ENCODE results near the gene MTA3.
A peak's percentile ranks its signal among the peaks of the same experiment; 100 is the strongest.
"Not testable (repeated sequence)": the region's sequence is repeated elsewhere in the genome, so short reads cannot be mapped to it uniquely, and the experiment has no call there.

Gene MTA3

GRCh38 chr2:42663106-42663780, 94.8 kb downstream of the MTA3 start:
- peak; percentile 55 for DNase-seq (ENCODE audit: low read depth)

DNA sequence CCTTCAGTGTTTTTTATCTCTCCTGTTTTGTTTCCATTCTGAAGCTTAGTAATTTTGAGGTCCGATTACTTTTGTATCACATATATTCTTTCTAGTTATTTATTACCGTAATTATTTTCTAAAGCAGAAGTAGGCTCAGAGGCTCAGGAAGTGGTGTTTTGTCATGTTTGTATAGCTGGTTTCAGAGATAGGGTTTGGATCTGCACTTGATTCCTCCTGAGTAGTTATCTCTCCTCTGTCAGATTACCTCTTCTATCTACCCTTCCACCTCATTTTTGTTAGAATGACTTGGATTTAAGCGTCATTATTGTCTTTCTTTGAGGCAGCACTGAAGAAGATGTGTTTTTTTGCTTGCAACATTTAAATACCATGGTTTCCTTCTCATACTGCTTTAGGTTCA, 95.4 kb downstream of the MTA3 start:
- no peak for DNase-seq (ENCODE audit: low read depth)

DNA sequence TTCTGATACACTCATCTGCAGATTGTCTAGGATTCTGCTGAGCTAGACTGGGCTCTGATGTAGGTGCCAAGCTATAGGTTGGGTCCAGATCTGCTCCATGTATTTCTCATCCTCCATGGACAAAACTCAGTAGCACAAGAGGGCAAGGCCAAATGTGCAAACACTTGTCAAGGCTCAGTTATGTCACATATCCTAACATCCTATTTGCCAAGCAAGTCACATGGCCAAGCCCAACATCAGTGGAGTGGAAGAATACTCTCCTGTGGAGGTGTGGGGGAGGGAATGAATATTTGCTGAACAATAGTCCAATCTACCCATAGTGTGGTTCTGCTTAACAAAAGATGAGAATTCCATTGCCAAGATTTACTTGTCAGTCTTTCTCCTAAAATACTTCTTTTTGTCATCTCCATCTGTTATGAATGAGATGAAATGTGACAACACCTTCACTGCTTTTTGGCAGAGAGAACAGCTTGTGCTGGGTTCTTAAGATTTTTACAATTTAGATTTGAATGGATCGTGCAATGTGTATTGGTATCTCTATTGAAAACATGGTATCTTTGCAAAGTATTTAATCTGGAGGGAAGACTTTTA, 105.7 kb downstream of the MTA3 start:
- DNase-seq (ENCODE audit: low read depth) = no peak

GRCh38 chr2:42675815-42676214, 107.4 kb downstream of the MTA3 start:
- no peak for DNase-seq (ENCODE audit: low read depth)

DNA sequence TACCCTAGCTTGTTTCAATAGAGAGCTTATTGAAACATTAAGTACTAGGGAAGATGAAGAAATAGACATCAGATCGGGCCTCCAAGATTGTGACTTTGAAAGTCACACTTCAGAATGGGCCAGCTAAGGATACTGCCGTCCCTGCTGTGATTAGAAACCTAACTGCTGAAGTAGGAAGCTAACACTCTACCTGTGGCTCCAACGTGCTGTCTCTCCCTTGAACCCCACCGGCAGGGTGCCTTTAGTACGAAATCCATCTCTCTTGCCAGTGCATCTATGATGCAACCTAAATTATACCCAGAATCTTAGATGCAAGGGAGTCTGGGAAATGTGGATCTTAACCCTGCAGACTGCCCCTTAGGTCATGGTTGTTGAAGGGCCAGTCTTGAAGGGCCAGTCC, 116.9 kb downstream of the MTA3 start:
- no peak for DNase-seq (ENCODE audit: low read depth)

DNA sequence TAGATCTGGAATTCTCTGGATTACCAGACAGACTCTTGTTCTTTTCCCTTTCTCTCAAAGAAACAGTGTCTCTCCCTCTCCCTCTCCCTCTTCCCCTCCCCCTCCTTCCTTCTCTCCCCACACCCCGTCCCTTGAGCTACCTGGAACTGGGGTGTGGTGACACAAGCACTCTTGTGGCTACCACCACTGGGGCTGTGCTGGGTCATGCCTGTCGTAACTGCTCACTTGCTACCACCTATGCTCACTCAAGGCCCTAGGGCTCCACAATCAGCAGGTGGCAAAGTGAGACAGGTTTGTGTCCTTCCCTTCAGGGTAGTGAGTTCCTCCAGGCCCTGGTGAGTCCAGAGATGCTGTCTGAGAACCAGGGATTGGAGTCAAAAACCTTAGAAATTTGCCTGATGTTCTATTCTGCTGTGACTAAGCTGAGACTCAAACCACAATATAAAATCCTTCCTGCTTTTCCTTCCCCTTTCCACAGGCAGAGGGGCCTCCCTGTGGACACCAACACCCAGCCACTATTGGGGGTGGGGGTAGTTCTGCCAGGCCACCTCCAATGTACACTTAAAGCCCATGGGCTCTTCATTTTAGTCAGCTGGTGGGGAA, 124.7 kb downstream of the MTA3 start:
- DNase-seq (ENCODE audit: low read depth) = no peak

GRCh38 chr2:42693688-42694479, 125.5 kb downstream of the MTA3 start:
- DNase-seq (ENCODE audit: low read depth) = no peak

DNA sequence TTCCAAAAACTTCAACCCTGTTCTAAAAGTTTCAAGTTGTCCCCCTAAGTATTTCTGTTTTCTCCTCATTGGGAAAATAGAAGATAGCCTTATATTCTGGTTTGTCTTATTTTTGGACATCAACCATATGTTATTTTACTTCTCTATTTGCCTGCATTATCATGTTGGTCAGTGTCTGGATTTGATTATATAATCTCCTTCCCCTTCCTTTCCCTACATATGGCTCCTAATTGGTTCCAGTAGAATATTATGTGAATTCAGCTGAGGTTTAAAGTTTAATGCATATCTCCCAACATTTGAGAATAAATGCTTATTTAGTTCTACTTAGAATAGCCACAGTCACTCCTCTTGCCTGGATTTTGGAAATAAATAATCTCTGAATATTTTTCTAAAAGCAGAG, 128.6 kb downstream of the MTA3 start:
- DNase-seq (ENCODE audit: low read depth) = no peak

DNA sequence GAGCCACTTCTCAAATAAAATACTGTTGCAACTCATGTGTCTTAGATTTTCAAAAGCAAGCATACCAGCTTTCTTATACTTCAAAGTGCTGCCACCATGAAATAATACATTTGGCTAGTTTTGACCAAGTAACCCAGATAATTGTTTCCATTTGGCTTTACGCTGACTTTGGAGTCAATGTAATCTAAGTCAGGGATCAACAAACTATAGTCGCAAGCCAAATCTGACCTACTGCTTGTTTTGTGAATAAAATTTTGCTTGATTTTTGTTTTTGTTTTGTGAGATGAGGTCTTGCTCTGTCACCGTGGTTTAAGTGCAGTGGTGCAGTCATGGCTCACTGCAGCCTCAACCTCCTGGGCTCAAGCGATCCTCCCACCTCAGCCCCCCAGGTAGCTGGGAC, 130.5 kb downstream of the MTA3 start:
- DNase-seq (ENCODE audit: low read depth) = no peak

GRCh38 chr2:42706836-42707235, 138.4 kb downstream of the MTA3 start:
- DNase-seq (ENCODE audit: low read depth) = no peak

DNA sequence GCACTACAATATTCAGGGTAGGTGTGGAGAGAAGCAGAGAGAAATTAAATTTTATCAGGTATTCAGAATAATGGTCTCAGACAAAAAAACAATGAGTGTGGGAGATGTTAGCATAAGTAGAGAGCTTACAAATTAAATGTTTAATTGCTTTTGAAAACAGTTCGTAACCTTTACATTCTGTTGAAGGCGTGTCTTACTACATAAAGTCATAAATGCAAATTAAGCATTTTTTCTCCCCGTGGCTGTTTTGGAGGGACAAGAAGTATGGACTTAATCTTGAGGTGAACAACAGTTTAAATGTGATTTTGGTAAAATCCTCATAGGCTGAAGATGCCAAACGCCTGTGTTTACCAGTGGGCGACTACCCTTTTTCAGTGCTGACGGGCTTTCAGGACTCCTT, 139.7 kb downstream of the MTA3 start:
- DNase-seq (ENCODE audit: low read depth) = no peak

GRCh38 chr2:42711896-42712295, 143.5 kb downstream of the MTA3 start:
- DNase-seq (ENCODE audit: low read depth) = no peak

DNA sequence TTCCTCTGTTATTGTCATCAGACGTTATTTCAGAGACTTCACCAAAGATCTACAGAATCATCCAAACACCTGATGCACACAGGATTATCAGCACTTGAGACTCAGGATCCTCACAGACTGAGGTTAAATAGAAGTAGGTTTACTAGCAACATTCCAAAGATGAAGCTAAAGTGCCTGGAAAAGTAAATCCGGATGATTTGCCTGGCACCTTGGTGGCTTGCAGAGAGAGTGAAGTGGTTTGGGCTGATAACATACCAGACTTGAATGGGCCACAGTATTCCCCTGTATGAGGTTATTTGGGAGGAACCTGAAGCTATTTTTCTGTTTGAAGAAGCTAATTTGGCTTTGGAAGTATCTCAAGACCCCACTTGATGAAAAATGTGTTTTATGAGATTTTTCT, 144.5 kb downstream of the MTA3 start:
- no peak for DNase-seq (ENCODE audit: low read depth)

DNA sequence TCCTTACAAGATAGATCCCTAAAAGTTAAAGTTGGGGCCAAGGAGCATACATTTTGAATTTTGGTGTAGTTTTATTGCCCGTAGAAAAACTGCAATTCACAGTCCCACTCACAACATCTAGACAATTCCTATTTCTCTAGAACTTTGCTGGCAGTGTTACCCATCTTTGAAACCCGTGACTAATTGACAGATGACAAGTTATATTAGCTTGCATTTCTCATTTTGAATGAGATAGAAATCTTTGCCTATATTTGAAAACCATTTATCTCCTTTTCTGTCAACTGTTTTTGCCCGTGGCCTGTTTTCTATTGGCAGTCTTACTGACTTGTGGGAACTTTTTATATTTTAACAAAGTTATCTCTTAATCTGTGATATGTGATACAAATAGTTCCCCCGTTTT, 145.5 kb downstream of the MTA3 start:
- no peak for DNase-seq (ENCODE audit: low read depth)

- DNase-seq (ENCODE audit: low read depth) = no peak
Measured at GRCh38 chr2:42714686-42715085, 146.3 kb downstream of the MTA3 start.

DNA sequence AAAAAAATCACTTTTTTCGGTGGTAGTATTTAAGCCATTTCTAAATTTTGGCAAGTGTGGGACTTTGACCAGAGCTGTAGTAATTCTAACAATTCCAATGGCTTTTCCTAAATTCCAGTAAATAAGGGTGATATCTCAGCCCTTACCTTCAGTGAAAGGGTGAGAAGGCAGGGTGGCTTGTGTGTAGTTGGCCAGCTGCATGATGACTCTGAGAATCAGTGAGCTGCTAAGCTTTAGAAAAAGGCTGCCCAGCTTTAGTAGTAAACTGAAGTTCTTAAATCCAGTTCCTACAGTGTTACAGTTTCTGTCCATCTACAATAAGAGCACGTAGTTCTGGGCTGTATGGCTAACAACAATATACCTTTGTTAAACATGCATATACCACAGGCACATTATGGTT, 153.5 kb downstream of the MTA3 start:
- no peak for DNase-seq (ENCODE audit: low read depth)

DNA sequence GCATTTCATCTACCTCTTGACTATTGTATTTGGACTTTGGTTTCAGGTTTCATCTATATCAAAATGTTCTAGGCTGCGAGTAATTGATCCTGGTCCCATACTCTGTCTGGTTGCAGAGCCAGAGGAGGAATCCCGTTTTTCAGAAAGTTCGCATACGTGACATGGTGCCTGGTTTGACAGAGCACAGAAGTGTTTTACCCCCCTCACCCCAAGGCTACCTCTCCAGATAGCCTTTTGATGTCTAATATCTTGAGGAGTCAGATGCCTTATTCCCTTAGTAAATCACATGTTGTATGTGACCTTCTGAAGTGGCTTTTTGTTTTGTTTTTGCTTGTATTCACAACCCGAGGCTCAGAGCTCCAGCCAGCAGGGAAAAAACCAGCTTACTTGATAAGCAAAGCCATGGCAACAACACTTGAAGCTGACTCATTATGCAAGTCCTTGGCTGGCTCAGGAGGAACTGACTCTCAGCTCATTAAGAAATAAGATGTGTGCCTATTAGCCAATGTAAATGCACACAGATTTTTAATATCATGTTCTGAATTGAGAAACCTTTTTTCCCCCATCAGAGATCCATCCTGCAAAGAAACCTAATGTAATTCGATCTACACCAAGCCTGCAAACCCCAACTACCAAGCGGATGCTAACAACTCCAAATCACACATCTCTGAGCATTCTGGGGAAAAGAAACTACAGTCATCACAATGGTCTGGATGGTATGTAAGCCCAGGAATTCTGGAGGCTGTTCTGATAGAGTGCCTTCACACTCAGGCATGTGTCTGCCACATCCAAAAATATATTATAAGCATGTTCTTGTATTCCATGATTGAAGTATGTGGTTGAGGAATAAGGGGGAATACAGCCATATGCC, 154.1 kb downstream of the MTA3 start:
- DNase-seq (ENCODE audit: low read depth) = no peak

- no peak for DNase-seq (ENCODE audit: low read depth)
Measured at GRCh38 chr2:42723465-42723864, 155.0 kb downstream of the MTA3 start.

- DNase-seq (ENCODE audit: low read depth) = no peak
Measured at GRCh38 chr2:42724886-42725285, 156.5 kb downstream of the MTA3 start.

DNA sequence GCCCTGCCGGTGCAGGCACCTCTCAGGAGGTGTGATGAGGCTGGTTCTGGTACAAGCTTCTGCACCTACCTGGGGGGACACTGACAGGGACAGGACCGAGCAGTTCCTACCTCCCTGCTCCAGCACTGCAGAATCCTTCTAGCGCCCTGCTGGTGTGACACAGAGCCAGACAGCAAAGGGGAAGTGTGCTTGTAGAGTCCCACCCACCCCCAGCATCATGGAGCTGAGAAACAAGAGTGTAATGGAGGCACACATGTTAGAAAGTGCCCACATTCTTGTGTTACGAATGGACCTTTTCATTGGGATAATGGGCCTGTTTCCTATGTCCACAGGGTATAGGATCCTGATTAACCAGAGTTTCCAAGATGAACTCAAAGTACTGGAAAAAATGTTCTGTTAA, 157.2 kb downstream of the MTA3 start:
- DNase-seq (ENCODE audit: low read depth) = no peak

DNA sequence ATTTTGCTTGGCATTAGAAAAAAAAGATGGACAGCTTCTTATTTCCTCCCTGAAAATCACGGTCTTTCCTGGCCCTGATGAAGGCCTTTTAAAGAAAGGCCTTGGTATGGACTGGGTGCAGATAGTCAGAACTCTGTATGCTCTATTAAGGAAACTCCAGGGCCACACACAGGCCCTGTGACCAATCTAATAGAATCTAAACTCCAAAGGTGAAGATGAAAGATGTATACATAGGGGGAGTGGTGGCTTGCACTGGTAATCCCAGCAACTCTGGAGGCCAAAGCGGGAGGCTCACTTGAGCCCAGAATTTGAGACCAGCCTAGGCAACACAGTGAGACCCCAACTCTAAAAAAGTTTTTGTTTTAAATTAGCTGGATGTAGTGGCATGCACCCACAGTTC, 158.2 kb downstream of the MTA3 start:
- DNase-seq (ENCODE audit: low read depth) = no peak

DNA sequence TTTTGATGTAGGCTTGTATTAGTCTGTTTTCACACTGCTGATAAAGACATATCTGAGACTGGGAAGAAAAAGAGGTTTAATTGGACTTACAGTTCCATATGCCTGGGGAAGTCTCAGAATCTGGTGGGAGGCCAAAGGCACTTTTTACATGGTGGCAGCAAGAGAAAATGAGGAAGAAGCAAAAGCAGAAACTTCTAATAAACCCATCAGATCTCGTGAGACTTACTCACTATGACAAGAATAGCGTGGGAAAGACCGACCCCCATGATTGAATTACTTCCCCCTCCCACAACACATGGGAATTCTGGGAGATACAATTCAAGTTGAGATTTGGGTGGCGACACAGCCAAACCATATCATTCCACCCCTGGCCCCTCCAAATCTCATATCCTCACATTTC, 162.9 kb downstream of the MTA3 start:
- DNase-seq (ENCODE audit: low read depth) = not testable (repeated sequence)

Data from stimulated activated CD4-positive, alpha-beta T cell treated with anti-CD3 and anti-CD28 coated beads, Interleukin-2, amount 100 ng/mL, for 4 hours (primary cell).